K562 (cell line): ENCODE measurements around the gene IARS2. TPM values are rescaled to one million over a fixed set of nuclear protein-coding genes. Genes with fewer than 3 reads are reported as not detected.

ENCODE experiments used
- ATF3 ChIP-seq, 2 experiments: fragments of 450-650 bp in 1 of 2; sonication (generic) in 1 of 2; formaldehyde crosslinking in 1 of 2; IDR thresholded peaks in 1 of 2; conservative IDR thresholded peaks in 1 of 2; 2 replicates each; pipeline versions ENCODE4 v1.6.1 to v1.8.1; 2016 to 2023; ENCODE audit warnings: mild to moderate bottlenecking in 2 of 2, moderate library complexity in 2 of 2, inconsistent platforms in 1 of 2, missing genetic modification reagents in 1 of 2
- CHD7 ChIP-seq: fragments of 200-600 bp; sonication (generic); IDR thresholded peaks from one replicate; pipeline ENCODE4 v1.6.1; 2012; ENCODE audit warnings: mild to moderate bottlenecking, low read depth, low read length, inconsistent platforms
- KDM1A ChIP-seq, 2 experiments: fragments of 450-650 bp; IDR thresholded peaks; 2 replicates each; pipeline ENCODE4 v1.6.1; 2016; ENCODE audit warnings: mild to moderate bottlenecking in 2 of 2
- NFATC3 ChIP-seq: fragments of 450-650 bp; IDR thresholded peaks from 2 replicates; pipeline ENCODE4 v1.6.1; 2017; ENCODE audit warnings: mild to moderate bottlenecking
- NUFIP1 ChIP-seq: fragments of 450-650 bp; IDR thresholded peaks from 2 replicates; pipeline ENCODE4 v1.6.1; 2018; ENCODE audit not compliant: partially characterized antibody
- PCBP1 ChIP-seq: fragments of 200-400 bp; formaldehyde crosslinking; IDR thresholded peaks from 2 replicates; pipeline ENCODE4 v1.6.1; 2018; ENCODE audit warnings: mild to moderate bottlenecking, low read depth, low read length; ENCODE audit not compliant: poor library complexity, severe bottlenecking
- PTRF ChIP-seq: fragments of 450-650 bp; IDR thresholded peaks from 2 replicates; pipeline ENCODE4 v1.6.1; 2016; ENCODE audit warnings: mild to moderate bottlenecking, missing genetic modification characterization, missing compliant biosample characterization
- RCOR1 ChIP-seq, 2 experiments: IDR thresholded peaks; 2 replicates each; pipeline ENCODE4 v1.6.1; 2012; ENCODE audit warnings: low read depth in 2 of 2, low read length in 2 of 2, borderline replicate concordance in 1 of 2, improper control_type of control experiment in 1 of 2
- SAP30 ChIP-seq: fragments of 200-600 bp; sonication (generic); IDR thresholded peaks from 2 replicates; pipeline ENCODE4 v1.6.1; 2012; ENCODE audit warnings: borderline replicate concordance, low read depth, mild to moderate bottlenecking, moderate library complexity, low read length, control low read depth, inconsistent platforms; ENCODE audit not compliant: insufficient read depth, poor library complexity, severe bottlenecking
- ZBTB17 ChIP-seq: fragments of 450-650 bp; formaldehyde crosslinking; IDR thresholded peaks from 2 replicates; pipeline ENCODE4 v1.4.0; 2020; ENCODE audit warnings: mild to moderate bottlenecking
- ZNF354B ChIP-seq: fragments of 250-450 bp; sonication (Bioruptor Pico); IDR thresholded peaks from 2 replicates; pipeline ENCODE4 v1.4.0; 2020
- ZNF444 ChIP-seq: fragments of 250-450 bp; sonication (Bioruptor Pico); IDR thresholded peaks from 2 replicates; pipeline ENCODE4 v1.4.0; 2020; ENCODE audit warnings: mild to moderate bottlenecking, moderate library complexity
- ZNF507 ChIP-seq: conservative IDR thresholded peaks from 2 replicates; pipeline ENCODE4 v1.6.1; 2017; ENCODE audit warnings: missing genetic modification characterization, missing compliant biosample characterization
- ZNF561 ChIP-seq: fragments of 450-650 bp; formaldehyde crosslinking; conservative IDR thresholded peaks from 2 replicates; pipeline ENCODE4 v1.4.0; 2020; ENCODE audit warnings: mild to moderate bottlenecking, moderate library complexity
- polyA plus RNA-seq, 8 experiments: library from polyadenylated mRNA; depleted of rRNA in 4 of 8; stranded (reverse) in 5 of 8; unstranded in 3 of 8; fragments of >200 nt; fragmentation: Nextera tagmentation in 2 of 8; fragmentation: Illumina TruSeq in 1 of 8; extraction: Ambion mirVana in 2 of 8; extraction: Trizol in 1 of 8; gene quantifications; 2 replicates each; pipeline versions ENCODE4 v1.2.1 to v1.2.3, GENCODE V29; 2011 to 2014; ENCODE audit warnings: inconsistent platforms in 1 of 8, missing spikeins in 1 of 8
- total RNA-seq, 7 experiments: library from RNA; depleted of rRNA in 6 of 7; stranded (reverse); fragments of >200 nt in 6 of 7; fragmentation: Illumina TruSeq in 2 of 7; extraction: Trizol in 2 of 7; gene quantifications; 2 replicates each; pipeline versions ENCODE4 v1.2.1 to v1.2.3, GENCODE V29; 2011 to 2021; ENCODE audit warnings: low replicate concordance in 1 of 7

Gene IARS2
- total and polyA plus RNA-seq, 9 of the 15 experiments (the other 6 are each of a cell fraction or from before 2014, with no cell fraction given) = 39.6 to 127 (median 93.8) TPM

- TF ChIP-seq ZNF507 (tag) (no peak), ATF3 (IDR thresholded peaks at IDR 0.05) (no peak; the same call in 1 of the 2 replicates), ATF3 (CRISPR knock-in tag; conservative IDR thresholded peaks at IDR 0.05) (peak; percentile 82; the same call in 1 of the 2 replicates), ZNF354B (no peak), PTRF (tag) (no peak), PCBP1 (no peak), ZNF561 (CRISPR knock-in tag) (no peak), NUFIP1 (peak; percentile 91), SAP30 (no peak), ZNF444 (no peak), NFATC3 (no peak), KDM1A (IDR thresholded peaks at IDR 0.05) (peak in 1 of 2 experiments; percentile 36; a peak in 2 of 4 replicates), ZBTB17 (CRISPR knock-in tag) (no peak), CHD7 (no peak), RCOR1 (IDR thresholded peaks at IDR 0.05; ENCODE audit: borderline replicate concordance in 1 of 2, low read depth in 2 of 2, low read length in 2 of 2) (peak; percentile 3 to 52; a peak in 2 of 4 replicates)
Observed at GRCh38 chr1:220089650-220090556, 4.0 kb upstream of the IARS2 start, which contains the start of gene BPNT1 (continued).
